Astrocyte of the spinal cord (primary cell): ENCODE results near the gene MOGAT3.
A peak's percentile ranks its signal among the peaks of the same experiment; 100 is the strongest.

ENCODE experiments used
- DNase-seq: peaks from one replicate; pipeline ENCODE4 v3.0.0; 2011; ENCODE audit warnings: low read depth, low spot score
- H3K4me3 ChIP-seq: 2 replicates; pipeline ENCODE4 v1.5.1; 2011; ENCODE audit warnings: low read depth, mild to moderate bottlenecking, low read length, moderate library complexity
- CTCF ChIP-seq: IDR thresholded peaks from 2 replicates; pipeline ENCODE4 v1.5.1; 2012; ENCODE audit warnings: low read depth, mild to moderate bottlenecking, low read length, inconsistent platforms
- in situ Hi-C: cut with HindIII; loops from 2 replicates; pipeline ENCODE4 v1.10.0; 2017; ENCODE audit warnings: low sequenced_read_pairs

The MOGAT3 gene

GRCh38 chr7:101169838-101170551 lies 30.8 kb downstream of the MOGAT3 start:
- TF ChIP-seq CTCF: peak; percentile 97
- in situ Hi-C loops: no loop called here
- DNase-seq: peak; percentile 48
- no peak overlapping the region for H3K4me3 ChIP-seq

- in situ Hi-C loops: no loop called here
- no peak for TF ChIP-seq CTCF
- no peak overlapping the region for H3K4me3 ChIP-seq
- DNase-seq: no peak
Measured at GRCh38 chr7:101169110-101169837, 31.6 kb downstream of the MOGAT3 start.

DNA sequence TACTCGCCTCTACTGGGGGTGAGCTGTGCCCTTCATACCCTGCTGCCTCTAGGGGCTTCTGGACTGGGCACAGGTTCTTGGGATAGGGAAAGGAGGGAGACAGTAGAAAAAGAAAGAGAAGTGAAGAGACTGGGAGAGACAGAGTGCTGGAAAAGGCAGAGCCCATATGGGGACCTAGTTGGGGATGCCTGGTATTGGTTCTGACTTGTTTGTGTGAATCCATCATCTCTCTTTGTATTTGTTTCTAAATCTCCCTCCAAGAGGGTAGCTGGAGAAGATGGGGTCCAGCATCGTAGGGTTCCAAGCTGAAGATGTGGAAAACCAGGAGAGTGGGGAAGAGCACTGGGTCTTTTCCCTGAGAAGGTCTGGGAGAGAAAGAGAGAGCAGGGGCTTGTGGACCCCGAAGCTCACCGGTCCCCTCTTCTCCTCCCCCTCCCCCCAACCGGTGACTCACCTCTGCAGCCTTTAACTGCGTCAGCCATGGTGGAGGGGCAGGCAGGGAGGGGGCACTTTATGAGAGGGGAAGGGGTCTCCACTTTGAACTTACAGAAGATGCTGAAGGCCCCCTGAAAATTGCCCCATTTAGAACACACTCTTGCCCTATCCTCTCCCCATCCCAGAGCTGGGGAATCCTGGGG lies 32.3 kb downstream of the MOGAT3 start:
- no peak for DNase-seq
- TF ChIP-seq CTCF: no peak
- no peak overlapping the region for H3K4me3 ChIP-seq

GRCh38 chr7:101167645-101168411 lies 33.0 kb downstream of the MOGAT3 start:
- in situ Hi-C loops: no loop called here
- no peak overlapping the region for H3K4me3 ChIP-seq
- DNase-seq: no peak
- no peak for TF ChIP-seq CTCF

More for the DNA sequence above, 32.3 kb downstream of the MOGAT3 start:
- in situ Hi-C loops: no loop called here

- H3K4me3 ChIP-seq: no peak overlapping the region
- no peak for TF ChIP-seq CTCF
- DNase-seq: no peak
- in situ Hi-C loops: no loop called here
Measured at GRCh38 chr7:101166909-101167644, 33.8 kb downstream of the MOGAT3 start.

GRCh38 chr7:101166648-101166908 lies 34.3 kb downstream of the MOGAT3 start:
- no peak for DNase-seq
- in situ Hi-C loops: no loop called here
- no peak overlapping the region for H3K4me3 ChIP-seq
- TF ChIP-seq CTCF: no peak
